ENCODE results near the gene GPD2.

DNA sequence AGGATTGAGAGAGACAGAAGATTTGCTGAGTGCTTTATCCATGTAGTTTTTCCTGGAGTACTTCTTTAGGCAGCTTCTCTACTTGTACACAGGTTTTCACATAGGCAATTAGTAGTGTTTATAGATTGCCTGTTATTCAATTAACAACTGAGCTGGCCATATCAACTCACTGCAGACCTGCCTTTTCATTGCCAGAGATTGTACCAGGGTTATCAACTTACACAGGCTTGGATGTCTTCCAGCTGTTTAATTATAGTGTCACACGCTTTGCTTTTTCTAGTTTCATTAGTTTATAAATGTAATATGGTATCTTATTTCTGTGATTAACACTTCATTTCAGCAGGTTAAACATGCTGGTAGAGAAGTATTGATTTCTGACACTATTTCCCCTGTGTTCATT, 125.9 kb downstream of the GPD2 start:
- TF ChIP-seq POLR2AphosphoS5 (IDR thresholded peaks at IDR 0.05; ENCODE audit: low read depth, low read length) (no peak), POLR2A (IDR thresholded peaks at IDR 0.05; ENCODE audit: low read depth, low read length) (no peak)

All from GM12892 (cell line).